Thoracic aorta (tissue), 2 donors: ENCODE data around the gene IQSEC1. TPM values are rescaled to one million over a fixed set of nuclear protein-coding genes. Genes with fewer than 3 reads are reported as not detected.

Source experiments
- ATAC-seq: fragments of 150-250 bp; one replicate; pipeline ENCODE4 v1.8.0; 2017; ENCODE audit warnings: low read depth; ENCODE audit not compliant: insufficient number of reproducible peaks, low FRiP score
- DNase-seq: peaks from one replicate; pipeline ENCODE4 v3.0.0-alpha.2; 2020; ENCODE audit warnings: low spot score
- H3K27ac ChIP-seq, 2 donors: fragments of 200-600 bp; sonication (generic); 1 replicate in 1 of 2; 2 replicates in 1 of 2; pipeline ENCODE4 v1.5.1; 2016; ENCODE audit warnings: mild to moderate bottlenecking in 2 of 2, moderate library complexity in 2 of 2
- H3K27me3 ChIP-seq: fragments of 200-600 bp; sonication (generic); replicated peaks from 2 replicates; pipeline ENCODE4 v1.6.0; 2016; ENCODE audit warnings: mild to moderate bottlenecking; ENCODE audit not compliant: insufficient read depth
- H3K36me3 ChIP-seq: fragments of 200-600 bp; sonication (generic); one replicate; pipeline ENCODE4 v1.5.1; 2016
- H3K4me1 ChIP-seq, 2 donors: fragments of 200-600 bp; sonication (generic); 1 replicate in 1 of 2; 2 replicates in 1 of 2; pipeline versions ENCODE4 v1.5.1 to v1.6.0; 2016; ENCODE audit warnings: low read depth in 2 of 2, mild to moderate bottlenecking in 1 of 2; ENCODE audit not compliant: control insufficient read depth in 1 of 2
- H3K4me3 ChIP-seq: fragments of 200-600 bp; sonication (generic); 2 replicates; pipeline ENCODE4 v1.5.1; 2016; ENCODE audit warnings: mild to moderate bottlenecking
- H3K9me3 ChIP-seq: fragments of 200-600 bp; sonication (generic); 2 replicates; pipeline ENCODE4 v1.5.1; 2016
- total RNA-seq, 2 donors: library from RNA; depleted of rRNA; stranded (reverse); fragments of >200 nt; gene quantifications; one replicate each; pipeline versions ENCODE4 v1.1.0 to v1.2.3, GENCODE V29; 2016
- TF ChIP-seq, protein P1 (sequence below): fragments of 200-600 bp; sonication (generic); IDR thresholded peaks from one replicate; pipeline ENCODE4 v1.5.1; 2019; ENCODE audit warnings: antibody characterized with exemption

Gene IQSEC1
- total RNA-seq, 2 donors from 2014 or later: 93.6 to 121 TPM

DNA sequence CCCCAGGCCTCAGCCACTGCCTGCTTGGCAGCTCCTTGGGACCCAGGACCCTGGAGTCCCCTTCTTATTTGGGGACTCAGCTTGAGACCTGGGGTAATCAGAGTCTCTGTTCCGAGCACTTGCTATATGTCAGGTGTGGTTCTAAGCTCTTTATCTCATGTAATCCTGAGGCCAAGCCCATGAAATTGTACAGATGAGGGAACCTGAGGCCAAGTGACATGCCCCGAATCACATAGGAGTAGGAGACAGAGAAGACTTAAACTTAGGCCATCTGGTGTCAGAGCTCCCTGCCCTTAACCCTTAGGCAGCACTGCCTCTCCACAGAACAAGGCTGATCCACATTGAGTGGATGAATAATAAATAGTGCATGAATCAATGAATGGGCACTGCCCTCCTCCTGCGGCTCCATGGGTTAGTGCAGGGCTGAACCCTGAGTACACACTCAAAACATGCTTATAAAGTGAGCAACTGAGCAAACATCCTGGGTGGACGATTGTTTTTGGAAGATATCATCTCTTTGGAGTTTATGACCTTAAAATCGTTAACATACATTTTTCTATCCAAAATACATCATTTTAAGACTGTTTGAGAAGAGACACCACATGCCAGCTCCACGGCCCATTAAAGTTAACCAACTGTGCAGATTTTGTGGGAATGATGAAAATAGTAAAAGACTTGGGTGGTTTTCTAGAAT lies 33.2 kb upstream of the IQSEC1 start:
- DNase-seq: no peak
- Histone ChIP-seq H3K27me3 (no peaks in the 10 kb centered on the region), H3K27ac (no peak overlapping the region), H3K36me3 (no peaks in the 10 kb centered on the region), H3K4me3 (no peak overlapping the region), H3K9me3 (no peaks in the 10 kb centered on the region), H3K4me1 (no peaks in the 10 kb centered on the region)
- TF ChIP-seq, protein P1, sequence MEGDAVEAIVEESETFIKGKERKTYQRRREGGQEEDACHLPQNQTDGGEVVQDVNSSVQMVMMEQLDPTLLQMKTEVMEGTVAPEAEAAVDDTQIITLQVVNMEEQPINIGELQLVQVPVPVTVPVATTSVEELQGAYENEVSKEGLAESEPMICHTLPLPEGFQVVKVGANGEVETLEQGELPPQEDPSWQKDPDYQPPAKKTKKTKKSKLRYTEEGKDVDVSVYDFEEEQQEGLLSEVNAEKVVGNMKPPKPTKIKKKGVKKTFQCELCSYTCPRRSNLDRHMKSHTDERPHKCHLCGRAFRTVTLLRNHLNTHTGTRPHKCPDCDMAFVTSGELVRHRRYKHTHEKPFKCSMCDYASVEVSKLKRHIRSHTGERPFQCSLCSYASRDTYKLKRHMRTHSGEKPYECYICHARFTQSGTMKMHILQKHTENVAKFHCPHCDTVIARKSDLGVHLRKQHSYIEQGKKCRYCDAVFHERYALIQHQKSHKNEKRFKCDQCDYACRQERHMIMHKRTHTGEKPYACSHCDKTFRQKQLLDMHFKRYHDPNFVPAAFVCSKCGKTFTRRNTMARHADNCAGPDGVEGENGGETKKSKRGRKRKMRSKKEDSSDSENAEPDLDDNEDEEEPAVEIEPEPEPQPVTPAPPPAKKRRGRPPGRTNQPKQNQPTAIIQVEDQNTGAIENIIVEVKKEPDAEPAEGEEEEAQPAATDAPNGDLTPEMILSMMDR: no peak
- no peak for ATAC-seq

DNA sequence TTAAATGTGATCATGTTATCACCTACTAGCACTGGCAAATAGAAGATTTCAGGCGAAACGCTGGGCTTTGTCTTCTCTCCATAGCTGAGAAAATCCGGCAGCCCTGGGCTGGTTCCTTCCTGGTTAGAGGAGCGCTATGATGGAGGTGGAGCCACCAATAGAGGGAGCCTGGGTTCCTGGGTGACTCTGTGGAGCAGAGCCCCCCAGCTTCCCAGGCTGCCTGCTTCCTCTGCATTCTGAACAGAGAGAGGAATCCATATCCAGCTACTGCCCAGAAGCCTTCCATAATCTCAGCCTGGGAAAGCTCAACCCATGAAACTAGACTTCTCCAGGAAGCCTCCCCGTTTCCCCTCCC lies 32.6 kb upstream of the IQSEC1 start:
- H3K27me3 ChIP-seq: no peaks in the 10 kb centered on the region
- H3K4me1 ChIP-seq: no peaks in the 10 kb centered on the region
- no peak overlapping the region for H3K27ac ChIP-seq
- TF ChIP-seq, protein P1: no peak
- DNase-seq (no peak), ATAC-seq (no peak)
- H3K9me3 ChIP-seq: no peaks in the 10 kb centered on the region
- H3K4me3 ChIP-seq: no peak overlapping the region
- no peaks in the 10 kb centered on the region for H3K36me3 ChIP-seq

DNA sequence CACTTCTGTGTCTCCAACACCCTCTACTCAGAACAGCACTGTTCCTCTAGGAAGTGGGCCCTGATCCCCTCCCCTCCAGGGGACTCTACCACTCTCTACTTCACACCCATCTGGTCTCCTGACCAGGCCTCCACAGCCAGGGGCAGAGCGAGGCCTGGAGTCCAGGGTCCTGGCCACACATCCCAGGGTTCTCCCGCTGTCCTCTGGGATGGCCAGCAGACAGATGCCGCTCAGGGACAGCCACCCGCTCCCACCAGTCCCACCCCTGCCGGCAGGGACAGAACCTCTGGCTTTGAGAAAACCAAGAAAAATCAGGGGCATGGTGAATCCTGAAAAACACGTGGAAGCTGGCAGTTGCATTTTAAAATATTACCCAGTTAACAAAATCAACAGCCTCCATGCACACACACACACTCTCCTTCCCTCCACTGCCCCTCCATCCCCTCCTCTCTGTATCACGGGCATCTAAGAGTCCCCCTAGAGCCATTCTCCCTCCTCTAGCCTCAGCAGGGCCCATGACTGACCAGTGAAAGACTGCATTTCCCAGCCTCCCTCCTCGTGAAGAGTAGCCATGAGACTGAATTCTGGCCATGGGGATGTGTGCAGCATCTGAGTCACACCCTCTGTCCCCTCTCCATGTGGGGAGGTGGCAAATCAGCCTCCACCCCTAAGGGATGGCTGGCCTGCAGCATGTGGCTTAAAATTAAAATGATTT lies 32.1 kb upstream of the IQSEC1 start:
- ATAC-seq (no peak), DNase-seq (no peak)
- Histone ChIP-seq H3K4me3 (no peak overlapping the region), H3K36me3 (no peaks in the 10 kb centered on the region), H3K27me3 (no peaks in the 10 kb centered on the region), H3K27ac (no peak overlapping the region), H3K4me1 (no peaks in the 10 kb centered on the region), H3K9me3 (no peaks in the 10 kb centered on the region)
- TF ChIP-seq, protein P1: no peak

DNA sequence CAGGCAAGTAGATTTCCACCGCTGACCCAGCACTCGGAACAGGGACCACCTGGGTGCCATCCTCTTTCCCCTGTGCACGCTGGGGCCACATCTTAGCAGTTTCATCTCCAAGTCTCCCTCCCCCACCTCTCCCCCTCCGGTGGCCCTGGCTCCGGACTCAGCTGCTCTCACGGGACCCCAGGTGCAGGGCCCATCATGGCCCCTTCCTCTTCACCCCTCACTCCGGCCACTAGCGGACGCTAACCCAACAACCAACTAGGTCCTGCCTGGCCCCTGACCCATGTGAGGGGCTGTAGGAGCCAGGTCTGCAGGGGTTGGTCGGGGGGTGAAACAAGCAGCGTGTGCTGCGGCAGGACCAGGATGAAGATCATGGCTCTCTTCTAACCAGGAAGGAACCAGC lies 31.3 kb upstream of the IQSEC1 start:
- no peak overlapping the region for H3K27ac ChIP-seq
- DNase-seq (no peak), ATAC-seq (no peak)
- no peak overlapping the region for H3K4me3 ChIP-seq
- TF ChIP-seq, protein P1: no peak
- no peaks in the 10 kb centered on the region for H3K27me3 ChIP-seq
- H3K4me1 ChIP-seq: no peaks in the 10 kb centered on the region
- H3K9me3 ChIP-seq: no peaks in the 10 kb centered on the region
- no peaks in the 10 kb centered on the region for H3K36me3 ChIP-seq

DNA sequence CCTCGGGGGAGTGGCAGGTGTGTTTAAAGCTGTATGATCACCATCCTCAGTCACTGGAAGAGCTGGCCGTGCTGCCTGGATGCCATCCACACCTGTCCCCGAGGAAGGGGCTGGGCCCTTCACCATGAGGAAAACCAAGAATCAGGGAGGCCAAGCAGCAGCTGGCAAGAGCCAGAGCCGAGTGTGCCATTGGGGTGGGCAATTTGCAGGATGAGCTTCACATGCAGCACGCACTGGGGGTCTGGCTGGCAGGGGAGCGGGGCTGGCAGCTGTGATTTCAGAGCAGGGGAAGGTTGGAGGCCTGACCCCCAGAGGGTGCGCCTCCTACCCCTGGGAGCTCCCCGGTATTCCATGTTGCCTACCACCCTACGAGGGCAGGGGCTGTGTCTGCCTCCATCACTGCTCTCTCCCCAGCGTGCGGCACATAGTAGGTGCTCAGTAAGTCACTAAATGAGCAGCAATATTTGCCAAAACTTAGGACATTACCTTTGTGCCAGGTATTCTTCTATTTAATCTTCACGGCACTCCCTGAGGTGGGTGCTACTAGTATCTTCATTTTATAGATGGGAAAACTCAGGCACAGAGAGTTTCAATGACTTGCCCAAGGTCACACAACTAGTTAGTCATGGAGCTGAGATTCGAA lies 30.3 kb upstream of the IQSEC1 start:
- ATAC-seq: no peak

More for the DNA sequence above, 30.3 kb upstream of the IQSEC1 start:
- Histone ChIP-seq H3K27ac (no peak overlapping the region), H3K4me3 (no peak overlapping the region), H3K9me3 (no peaks in the 10 kb centered on the region), H3K4me1 (no peaks in the 10 kb centered on the region), H3K36me3 (no peaks in the 10 kb centered on the region), H3K27me3 (no peaks in the 10 kb centered on the region)
- TF ChIP-seq, protein P1: no peak
- DNase-seq: no peak
